Gastroesophageal sphincter (tissue), 4 donors: ENCODE data around the gene WTIP. TPM values are rescaled to one million over a fixed set of nuclear protein-coding genes. Genes with fewer than 3 reads are reported as not detected.

Experiments used
- ATAC-seq: fragments of 150-250 bp; one replicate; pipeline ENCODE4 v1.9.1; 2016; ENCODE audit warnings: mild to moderate bottlenecking, moderate library complexity
- H3K27ac ChIP-seq, 4 donors: fragments of 200-600 bp; sonication (generic) in 3 of 4; 1 replicate in 3 of 4; 2 replicates in 1 of 4; pipeline ENCODE4 v1.5.1; 2016 to 2019
- H3K27me3 ChIP-seq: fragments of 200-600 bp; sonication (generic); one replicate; pipeline ENCODE4 v1.5.1; 2019
- H3K36me3 ChIP-seq, 2 donors: fragments of 200-600 bp; sonication (generic); one replicate each; pipeline ENCODE4 v1.5.1; 2019; ENCODE audit warnings: control low read depth in 1 of 2
- H3K4me1 ChIP-seq, 3 donors: fragments of 200-600 bp; sonication (generic); 1 replicate in 2 of 3; 2 replicates in 1 of 3; pipeline ENCODE4 v1.5.1; 2016 to 2019; ENCODE audit warnings: control low read depth in 2 of 3
- H3K4me3 ChIP-seq, 2 donors: fragments of 200-600 bp; sonication (generic); one replicate each; pipeline ENCODE4 v1.5.1; 2019; ENCODE audit warnings: mild to moderate bottlenecking in 1 of 2, moderate library complexity in 1 of 2
- H3K9me3 ChIP-seq, 3 donors: fragments of 200-600 bp; sonication (generic); one replicate each; pipeline ENCODE4 v1.5.1; 2017 to 2019; ENCODE audit warnings: control low read depth in 2 of 3
- CTCF ChIP-seq, 4 experiments: fragments of 200-600 bp in 2 of 4; fragments of 450-650 bp in 2 of 4; sonication (generic) in 1 of 4; IDR thresholded peaks; one replicate each; pipeline ENCODE4 v1.5.1; 2017 to 2019; ENCODE audit warnings: antibody characterized with exemption in 4 of 4, mild to moderate bottlenecking in 2 of 4, moderate library complexity in 2 of 4
- EP300 ChIP-seq: sonication (generic); formaldehyde crosslinking; IDR thresholded peaks from one replicate; pipeline ENCODE4 v1.6.1; 2017; ENCODE audit warnings: antibody characterized with exemption, mild to moderate bottlenecking
- POLR2A ChIP-seq, 2 donors: fragments of 450-650 bp; IDR thresholded peaks; one replicate each; pipeline ENCODE4 v1.6.1; 2017; ENCODE audit warnings: antibody characterized with exemption in 2 of 2, mild to moderate bottlenecking in 2 of 2, moderate library complexity in 1 of 2
- POLR2AphosphoS5 ChIP-seq: sonication (generic); formaldehyde crosslinking; IDR thresholded peaks from one replicate; pipeline ENCODE4 v1.6.1; 2017; ENCODE audit warnings: antibody characterized with exemption
- WGBS, 2 donors: methylation state at CpG; one replicate each; pipeline ENCODE4 v1.1.5; 2018; ENCODE audit warnings: low coverage in 1 of 2; 5-methylcytosine and 5-hydroxymethylcytosine counted together
- total RNA-seq, 4 donors: library from RNA; depleted of rRNA; stranded (reverse); fragments of >200 nt; gene quantifications; one replicate each; pipeline ENCODE4 v1.1.0, GENCODE V29; 2016

The WTIP gene
- total RNA-seq, 4 donors from 2014 or later, result 18.8 to 59.6 (median 43.6) TPM

DNA sequence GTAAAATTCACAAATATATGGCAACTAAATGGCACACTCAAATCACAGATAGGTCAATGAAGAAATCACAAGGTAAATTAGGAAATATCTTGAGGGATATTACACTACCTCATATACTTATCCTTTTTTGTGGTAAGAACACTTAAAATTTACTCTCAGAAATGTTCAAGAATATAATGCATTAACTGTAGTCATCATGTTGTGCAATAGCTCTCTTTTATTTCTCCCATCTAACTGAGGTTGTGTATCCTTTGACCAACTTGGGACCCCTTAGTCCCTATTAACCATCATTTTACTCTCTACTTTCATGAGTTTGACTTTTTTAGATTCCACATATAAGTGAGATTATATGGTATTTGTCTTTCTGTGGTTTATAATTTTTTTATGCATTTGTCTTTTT lies 52.6 kb downstream of the WTIP start:
- Histone ChIP-seq H3K4me3 (no peak overlapping the region), H3K9me3 (no peaks in the 10 kb centered on the region), H3K36me3 (no peaks in the 10 kb centered on the region), H3K27me3 (peaks cover 9% of the 10 kb centered on the region), H3K4me1 (no peaks in the 10 kb centered on the region), H3K27ac (no peak overlapping the region)
- ATAC-seq, result no peak
- TF ChIP-seq CTCF (IDR thresholded peaks at IDR 0.05) (no peak), POLR2A (IDR thresholded peaks at IDR 0.05) (no peak), POLR2AphosphoS5 (no peak), EP300 (no peak)

GRCh38 chr19:34539396-34539795 lies 57.8 kb downstream of the WTIP start:
- no peaks in the 10 kb centered on the region for H3K36me3 ChIP-seq
- 35 to 57% methylated on average over 2 of the region's 2 CpGs for WGBS, 2 donors
- H3K27me3 ChIP-seq, result no peaks in the 10 kb centered on the region
- no peak overlapping the region for H3K27ac ChIP-seq
- no peak overlapping the region for H3K4me3 ChIP-seq
- TF ChIP-seq POLR2A (IDR thresholded peaks at IDR 0.05), result no peak
- TF ChIP-seq POLR2AphosphoS5, result no peak
- TF ChIP-seq EP300, result no peak
- TF ChIP-seq CTCF (IDR thresholded peaks at IDR 0.05), result no peak
- H3K9me3 ChIP-seq, result peaks cover 0 to 21% (median 0%) of the 10 kb centered on the region in 3 donors
- no peaks in the 10 kb centered on the region for H3K4me1 ChIP-seq
- no peak for ATAC-seq

- no peaks in the 10 kb centered on the region for H3K36me3 ChIP-seq
- no peak overlapping the region for H3K27ac ChIP-seq
- no peak for ATAC-seq
- no peaks in the 10 kb centered on the region for H3K4me1 ChIP-seq
- 72% methylated on average over 3 of the region's 3 CpGs for WGBS, 2 donors
- H3K9me3 ChIP-seq, result peaks cover 0 to 21% (median 0%) of the 10 kb centered on the region in 3 donors
- H3K4me3 ChIP-seq, result no peak overlapping the region
- H3K27me3 ChIP-seq, result no peaks in the 10 kb centered on the region
- TF ChIP-seq POLR2A (IDR thresholded peaks at IDR 0.05), result no peak
- TF ChIP-seq EP300, result no peak
- no peak for TF ChIP-seq POLR2AphosphoS5
- TF ChIP-seq CTCF (IDR thresholded peaks at IDR 0.05), result no peak
Observed at GRCh38 chr19:34540811-34541557, 59.4 kb downstream of the WTIP start.

DNA sequence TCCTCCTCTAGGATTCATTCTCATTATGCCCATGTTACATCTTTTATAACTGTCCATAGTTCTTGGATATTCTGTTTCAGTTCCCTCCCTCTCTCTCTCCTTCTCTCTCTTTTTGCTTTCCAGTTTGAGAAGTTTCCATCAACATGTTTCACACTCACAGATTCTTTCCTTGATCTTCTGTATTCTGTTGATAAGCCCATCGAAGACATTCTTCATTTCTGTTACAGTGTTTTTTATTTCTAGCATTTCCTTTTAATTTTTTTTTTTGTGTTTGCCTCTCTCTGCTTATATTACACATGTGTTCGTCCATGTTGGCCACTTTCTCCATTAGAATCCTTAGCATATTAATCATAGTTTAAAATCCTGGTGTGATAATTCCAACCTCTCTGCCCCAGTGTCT lies 68.3 kb downstream of the WTIP start:
- H3K4me3 ChIP-seq, result no peak overlapping the region
- 56 to 68% methylated on average over 2 of the region's 2 CpGs for WGBS, 2 donors
- H3K36me3 ChIP-seq, result no peaks in the 10 kb centered on the region
- TF ChIP-seq POLR2AphosphoS5, result no peak
- no peak for TF ChIP-seq EP300
- no peak for TF ChIP-seq POLR2A (IDR thresholded peaks at IDR 0.05)
- no peak for TF ChIP-seq CTCF (IDR thresholded peaks at IDR 0.05)
- no peak overlapping the region for H3K27ac ChIP-seq
- H3K4me1 ChIP-seq, result no peaks in the 10 kb centered on the region
- H3K9me3 ChIP-seq, result peaks cover 0 to 23% (median 0%) of the 10 kb centered on the region in 3 donors
- peaks cover 22% of the 10 kb centered on the region for H3K27me3 ChIP-seq
- ATAC-seq, result no peak

DNA sequence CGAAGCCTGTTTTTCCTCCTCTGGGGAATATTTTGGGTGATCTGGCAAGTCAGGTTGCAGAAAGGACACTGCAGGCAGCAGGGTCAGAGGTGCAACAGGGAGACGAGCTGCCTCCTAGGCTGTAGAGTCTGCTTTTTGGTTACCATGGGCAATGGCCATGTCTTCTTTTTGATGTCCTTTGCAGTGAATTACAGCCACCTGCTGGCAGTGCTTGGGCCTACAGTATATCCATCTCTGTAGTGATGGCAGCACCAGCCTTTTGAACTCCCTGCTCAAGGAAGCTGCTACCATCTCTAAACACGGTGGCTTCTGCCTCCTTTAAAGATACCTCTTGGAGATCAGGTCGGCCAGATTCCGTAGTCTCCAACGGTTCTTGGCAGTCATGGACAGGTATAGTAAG lies 73.9 kb downstream of the WTIP start:
- no peak for ATAC-seq
- no peak for TF ChIP-seq POLR2A (IDR thresholded peaks at IDR 0.05)
- no peak for TF ChIP-seq CTCF (IDR thresholded peaks at IDR 0.05)
- TF ChIP-seq POLR2AphosphoS5, result no peak
- TF ChIP-seq EP300, result no peak
- H3K27ac ChIP-seq, result no peak overlapping the region
- no peaks in the 10 kb centered on the region for H3K36me3 ChIP-seq
- H3K4me3 ChIP-seq, result no peak overlapping the region
- WGBS, 2 donors, result 47 to 50% methylated on average over 2 to 3 of the region's 6 CpGs
- peaks cover 42% of the 10 kb centered on the region for H3K27me3 ChIP-seq
- H3K4me1 ChIP-seq, result no peaks in the 10 kb centered on the region
- H3K9me3 ChIP-seq, result peaks cover 0 to 12% (median 0%) of the 10 kb centered on the region in 3 donors
